ENCODE measurements around the gene DNAJC4.

DNA sequence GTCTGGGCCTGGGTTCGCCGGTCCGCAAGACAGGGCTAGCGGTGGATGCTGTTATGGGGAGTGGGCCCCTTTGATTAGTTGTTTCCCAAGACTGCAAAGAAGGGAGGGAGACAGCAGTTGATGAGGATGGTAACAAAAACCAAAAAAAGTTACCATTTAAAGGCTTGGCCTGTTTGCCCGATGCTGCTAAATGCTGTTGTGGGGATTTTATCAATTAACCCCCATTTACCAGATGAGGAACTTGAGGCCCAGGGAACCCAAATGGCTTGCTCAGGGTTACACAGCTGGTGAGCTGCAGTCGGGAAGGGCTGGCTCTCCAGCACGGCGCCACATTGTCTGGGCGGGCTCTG is 7.7 kb upstream of the DNAJC4 start:
- TF ChIP-seq, protein P1, sequence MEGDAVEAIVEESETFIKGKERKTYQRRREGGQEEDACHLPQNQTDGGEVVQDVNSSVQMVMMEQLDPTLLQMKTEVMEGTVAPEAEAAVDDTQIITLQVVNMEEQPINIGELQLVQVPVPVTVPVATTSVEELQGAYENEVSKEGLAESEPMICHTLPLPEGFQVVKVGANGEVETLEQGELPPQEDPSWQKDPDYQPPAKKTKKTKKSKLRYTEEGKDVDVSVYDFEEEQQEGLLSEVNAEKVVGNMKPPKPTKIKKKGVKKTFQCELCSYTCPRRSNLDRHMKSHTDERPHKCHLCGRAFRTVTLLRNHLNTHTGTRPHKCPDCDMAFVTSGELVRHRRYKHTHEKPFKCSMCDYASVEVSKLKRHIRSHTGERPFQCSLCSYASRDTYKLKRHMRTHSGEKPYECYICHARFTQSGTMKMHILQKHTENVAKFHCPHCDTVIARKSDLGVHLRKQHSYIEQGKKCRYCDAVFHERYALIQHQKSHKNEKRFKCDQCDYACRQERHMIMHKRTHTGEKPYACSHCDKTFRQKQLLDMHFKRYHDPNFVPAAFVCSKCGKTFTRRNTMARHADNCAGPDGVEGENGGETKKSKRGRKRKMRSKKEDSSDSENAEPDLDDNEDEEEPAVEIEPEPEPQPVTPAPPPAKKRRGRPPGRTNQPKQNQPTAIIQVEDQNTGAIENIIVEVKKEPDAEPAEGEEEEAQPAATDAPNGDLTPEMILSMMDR (conservative IDR thresholded peaks at IDR 0.05; ENCODE audit: low read length) = no peak
- TF ChIP-seq EZH2phosphoT487 (IDR thresholded peaks at IDR 0.05; ENCODE audit: borderline replicate concordance) = no peak
